ENCODE data around the gene LAMP1.

DNA sequence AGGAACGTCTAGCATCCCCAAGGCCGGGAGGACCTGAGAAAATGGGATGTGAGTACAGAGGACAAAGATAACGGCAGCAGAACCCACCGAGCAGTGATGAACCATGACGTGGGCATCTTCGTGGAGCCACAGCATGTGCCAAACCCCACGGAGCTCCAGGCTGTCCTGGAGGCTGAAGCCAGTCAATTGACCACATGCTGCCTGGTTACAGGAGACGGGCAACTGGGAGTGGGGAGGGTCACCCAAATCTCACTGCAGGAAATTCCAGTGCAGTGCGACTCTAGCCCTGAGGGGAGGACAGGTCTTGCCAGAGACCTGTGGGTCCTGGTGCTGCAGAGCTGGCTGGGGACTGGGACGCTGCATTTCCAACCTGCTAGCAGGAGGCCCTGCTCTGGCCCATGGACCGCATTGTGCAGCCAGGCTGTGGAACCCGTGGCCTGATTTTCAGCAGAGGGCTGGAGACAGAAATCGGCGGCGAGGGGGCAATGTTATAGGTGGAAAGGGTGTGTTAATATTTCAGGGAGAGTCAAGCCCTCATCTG, 70.1 kb downstream of the LAMP1 start:
- TF ChIP-seq, protein P1, sequence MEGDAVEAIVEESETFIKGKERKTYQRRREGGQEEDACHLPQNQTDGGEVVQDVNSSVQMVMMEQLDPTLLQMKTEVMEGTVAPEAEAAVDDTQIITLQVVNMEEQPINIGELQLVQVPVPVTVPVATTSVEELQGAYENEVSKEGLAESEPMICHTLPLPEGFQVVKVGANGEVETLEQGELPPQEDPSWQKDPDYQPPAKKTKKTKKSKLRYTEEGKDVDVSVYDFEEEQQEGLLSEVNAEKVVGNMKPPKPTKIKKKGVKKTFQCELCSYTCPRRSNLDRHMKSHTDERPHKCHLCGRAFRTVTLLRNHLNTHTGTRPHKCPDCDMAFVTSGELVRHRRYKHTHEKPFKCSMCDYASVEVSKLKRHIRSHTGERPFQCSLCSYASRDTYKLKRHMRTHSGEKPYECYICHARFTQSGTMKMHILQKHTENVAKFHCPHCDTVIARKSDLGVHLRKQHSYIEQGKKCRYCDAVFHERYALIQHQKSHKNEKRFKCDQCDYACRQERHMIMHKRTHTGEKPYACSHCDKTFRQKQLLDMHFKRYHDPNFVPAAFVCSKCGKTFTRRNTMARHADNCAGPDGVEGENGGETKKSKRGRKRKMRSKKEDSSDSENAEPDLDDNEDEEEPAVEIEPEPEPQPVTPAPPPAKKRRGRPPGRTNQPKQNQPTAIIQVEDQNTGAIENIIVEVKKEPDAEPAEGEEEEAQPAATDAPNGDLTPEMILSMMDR (conservative IDR thresholded peaks at IDR 0.05) = no peak
- no peak for TF ChIP-seq ZFX (IDR thresholded peaks at IDR 0.05)

Measured in C4-2B (cell line).